ENCODE results near the gene FUS. TPM values are rescaled to one million over a fixed set of nuclear protein-coding genes. Genes with fewer than 3 reads are reported as not detected.
A peak's percentile ranks its signal among the peaks of the same experiment; 100 is the strongest.

The FUS gene
- total and polyA plus RNA-seq, 2 of the 13 experiments (the other 11 are each of a cell fraction or from before 2014, with no cell fraction given), result 68.1 to 168 TPM

GRCh38 chr16:31202414-31203375, 22.8 kb downstream of the FUS start, which contains the start of gene PYCARD (continued):
- TF ChIP-seq PITX1 (CRISPR knock-in tag; IDR thresholded peaks at IDR 0.05) (peak; percentile 52; the same call in 1 of the 2 replicates), RAD21 (CRISPR knock-in tag; IDR thresholded peaks at IDR 0.05) (peak; percentile 19; the same call in 1 of the 2 replicates), HMGXB4 (CRISPR knock-in tag; IDR thresholded peaks at IDR 0.05; ENCODE audit: borderline replicate concordance in 1 of 2, low read depth in 1 of 2) (peak in 1 of 2 experiments; percentile 67; a peak in 2 of 4 replicates), TFDP2 (CRISPR knock-in tag; IDR thresholded peaks at IDR 0.05) (0 out of 2 replicates have a peak, but pooled peaks have one; percentile 24), ARID4A (CRISPR knock-in tag; IDR thresholded peaks at IDR 0.05; ENCODE audit: borderline replicate concordance) (peak; percentile 58), SP2 (CRISPR knock-in tag; IDR thresholded peaks at IDR 0.05) (no peak), SAFB2 (CRISPR knock-in tag; IDR thresholded peaks at IDR 0.05; ENCODE audit: borderline replicate concordance, low read depth) (peak; percentile 67; the same call in 1 of the 2 replicates), TAF1 (CRISPR knock-in tag; IDR thresholded peaks at IDR 0.05) (0 out of 2 replicates have a peak, but pooled peaks have one; percentile 14), KLF12 (CRISPR knock-in tag; IDR thresholded peaks at IDR 0.05; ENCODE audit: borderline replicate concordance) (peak; percentile 53; the same call in 1 of the 2 replicates), NFE2 (CRISPR knock-in tag; IDR thresholded peaks at IDR 0.05) (no peak), SNAPC5 (CRISPR knock-in tag; IDR thresholded peaks at IDR 0.05; ENCODE audit: borderline replicate concordance) (no peak), POLR2A (IDR thresholded peaks at IDR 0.05; ENCODE audit: insufficient read depth in 1 of 2, low read depth in 2 of 2, low read length in 2 of 2) (peak in 1 of 2 experiments; percentile 38; a peak in 2 of 4 replicates), ZBTB38 (CRISPR knock-in tag; IDR thresholded peaks at IDR 0.05) (no peak; the same call in 1 of the 2 replicates), GABPB1 (CRISPR knock-in tag; IDR thresholded peaks at IDR 0.05) (peak; percentile 59; the same call in 1 of the 2 replicates), ZBTB14 (CRISPR knock-in tag; IDR thresholded peaks at IDR 0.05) (0 out of 2 replicates have a peak, but pooled peaks have one; percentile 36), MXI1 (IDR thresholded peaks at IDR 0.05; ENCODE audit: borderline replicate concordance, low read depth, low read length) (0 out of 3 replicates have a peak, but pooled peaks have one; percentile 8), ZNF543 (CRISPR knock-in tag; IDR thresholded peaks at IDR 0.05) (0 out of 2 replicates have a peak, but pooled peaks have one; percentile 4)

Measured in HepG2 (cell line).